H1 (cell line): ENCODE measurements around the gene TFB1M. TPM values are rescaled to one million over a fixed set of nuclear protein-coding genes. Genes with fewer than 3 reads are reported as not detected.

ENCODE experiments used
- CHD2 ChIP-seq: IDR thresholded peaks from 2 replicates; pipeline ENCODE4 v1.6.1; 2012; ENCODE audit warnings: low read length, improper control_type of control experiment
- CHD7 ChIP-seq: fragments of 300-600 bp; sonication (generic); IDR thresholded peaks from 2 replicates; pipeline ENCODE4 v1.7.1; 2012; ENCODE audit warnings: low read length, moderate library complexity, mild to moderate bottlenecking, inconsistent platforms; ENCODE audit not compliant: insufficient replicate concordance
- HDAC2 ChIP-seq, 2 experiments: fragments of 300-600 bp in 1 of 2; sonication (generic) in 1 of 2; IDR thresholded peaks; 2 replicates each; pipeline ENCODE4 v1.6.1; 2011 to 2012; ENCODE audit warnings: low read depth in 2 of 2, low read length in 2 of 2, mild to moderate bottlenecking in 2 of 2, moderate library complexity in 2 of 2, borderline replicate concordance in 1 of 2, inconsistent platforms in 1 of 2
- SP2 ChIP-seq: IDR thresholded peaks from 2 replicates; pipeline ENCODE4 v1.6.1; 2012; ENCODE audit warnings: mild to moderate bottlenecking, low read length, inconsistent platforms
- polyA plus RNA-seq, 7 experiments: library from polyadenylated mRNA; depleted of rRNA in 3 of 7; stranded (reverse) in 5 of 7; unstranded in 2 of 7; fragments of >200 nt in 5 of 7; fragments of 200-250 nt in 2 of 7; gene quantifications; 1 replicate in 5 of 7; 2 replicates in 1 of 7; 4 replicates in 1 of 7; pipeline versions ENCODE4 v1.2.1 to v1.2.3, GENCODE V29; 2011 to 2013; ENCODE audit warnings: missing spikeins in 2 of 7, mixed read lengths in 2 of 7
- total RNA-seq: library from RNA; stranded (reverse); fragmentation: NEBNext Ultra II Directional; extraction: Animal tissue kit (Norgen Biotek cat#: 25700); gene quantifications from 2 replicates; pipeline ENCODE4 v1.2.1, GENCODE V29; 2021

The TFB1M gene
- total and polyA plus RNA-seq, 2 of the 8 experiments (the other 6 are each of a cell fraction or from before 2014, with no cell fraction given), result 28.2 to 49.4 TPM

- TF ChIP-seq CHD7 (no peak), HDAC2 (IDR thresholded peaks at IDR 0.05; ENCODE audit: borderline replicate concordance in 1 of 2, low read depth in 2 of 2, low read length in 2 of 2) (no peak), CHD2 (no peak), SP2 (no peak)
Measured at GRCh38 chr6:155347800-155348199, 33.5 kb upstream of the TFB1M start (continued).
